ENCODE results near the gene STOX2. TPM values are rescaled to one million over a fixed set of nuclear protein-coding genes. Genes with fewer than 3 reads are reported as not detected.

Gene STOX2
- total RNA-seq, 2 experiments from 2014 or later: not detected

- no peaks in the 10 kb centered on the region for H3K27me3 Mint-ChIP-seq
- CTCF ChIA-PET: no interaction called here
- H3K9me3 Mint-ChIP-seq: no peaks in the 10 kb centered on the region
- ATAC-seq (no peak), DNase-seq (no peak)
- no peaks in the 10 kb centered on the region for H3K4me1 Mint-ChIP-seq (ENCODE audit: low read depth)
- H3K4me3 Mint-ChIP-seq: no peak overlapping the region
- no peak for TF ChIP-seq CTCF (IDR thresholded peaks at IDR 0.05)
- POLR2A ChIA-PET: no interaction called here
- no peaks in the 10 kb centered on the region for H3K36me3 Mint-ChIP-seq (ENCODE audit: low read depth)
- H3K27ac Mint-ChIP-seq: no peak overlapping the region
- intact Hi-C loops (cut with micrococcal nuclease): no loop called here
Observed at GRCh38 chr4:184064877-184065276, 159.8 kb downstream of the STOX2 start.

GRCh38 chr4:184066584-184067300, 161.6 kb downstream of the STOX2 start:
- DNase-seq (no peak), ATAC-seq (no peak)
- H3K27ac Mint-ChIP-seq: no peak overlapping the region
- peaks cover 2% of the 10 kb centered on the region for H3K27me3 Mint-ChIP-seq
- peaks cover 3% of the 10 kb centered on the region for H3K9me3 Mint-ChIP-seq
- no peaks in the 10 kb centered on the region for H3K36me3 Mint-ChIP-seq (ENCODE audit: low read depth)
- no peak for TF ChIP-seq CTCF (IDR thresholded peaks at IDR 0.05)
- ChIA-PET POLR2A (no interaction called here), CTCF (interaction anchor here (1.3 kb wide), 1 partner anchor 32 kb away, joined by 3 read pairs; no protein-coding TSS in a partner anchor)
- intact Hi-C loops (cut with micrococcal nuclease): no loop called here
- no peak overlapping the region for H3K4me3 Mint-ChIP-seq
- no peaks in the 10 kb centered on the region for H3K4me1 Mint-ChIP-seq (ENCODE audit: low read depth)

GRCh38 chr4:184067931-184068554, 162.9 kb downstream of the STOX2 start:
- DNase-seq (no peak), ATAC-seq (no peak)
- no peaks in the 10 kb centered on the region for H3K4me1 Mint-ChIP-seq (ENCODE audit: low read depth)
- intact Hi-C loops (cut with micrococcal nuclease): no loop called here
- peaks cover 11% of the 10 kb centered on the region for H3K9me3 Mint-ChIP-seq
- CTCF ChIA-PET: no interaction called here
- peaks cover 2% of the 10 kb centered on the region for H3K27me3 Mint-ChIP-seq
- H3K4me3 Mint-ChIP-seq: no peak overlapping the region
- POLR2A ChIA-PET: no interaction called here
- no peak overlapping the region for H3K27ac Mint-ChIP-seq
- no peaks in the 10 kb centered on the region for H3K36me3 Mint-ChIP-seq (ENCODE audit: low read depth)
- no peak for TF ChIP-seq CTCF (IDR thresholded peaks at IDR 0.05)

Other genes with a start within 250 kb of the STOX2 start
- gene RWDD4, start 246.1 kb upstream of the STOX2 start, total RNA-seq: 10 to 100 TPM; 19.4 to 20.9 TPM
- 10 to 100 TPM; 28.5 to 32.2 TPM for gene TRAPPC11, start 246.0 kb upstream of the STOX2 start, total RNA-seq

Data from activated CD8-positive, alpha-beta T cell treated with anti-CD3 and anti-CD28 coated beads for 36 hours (primary cell).